Left ventricle myocardium inferior (tissue), 1 donor: ENCODE results near the gene PLXNA4. TPM values are rescaled to one million over a fixed set of nuclear protein-coding genes. Genes with fewer than 3 reads are reported as not detected.

Experiments used
- DNase-seq: peaks from one replicate; pipeline ENCODE4 v3.0.0-alpha.2; 2020
- H3K27ac ChIP-seq: fragments of 200-600 bp; replicated peaks from 2 replicates; pipeline ENCODE4 v1.8.0; 2021
- H3K27me3 ChIP-seq: fragments of 200-600 bp; 2 replicates; pipeline ENCODE4 v1.8.0; 2021; ENCODE audit warnings: low read depth
- H3K36me3 ChIP-seq: fragments of 200-600 bp; 2 replicates; pipeline ENCODE4 v1.8.0; 2021
- H3K4me1 ChIP-seq: fragments of 200-600 bp; 2 replicates; pipeline ENCODE4 v1.8.0; 2021
- H3K4me3 ChIP-seq: fragments of 200-600 bp; 2 replicates; pipeline ENCODE4 v1.8.0; 2021; ENCODE audit warnings: mild to moderate bottlenecking, moderate library complexity
- H3K9me3 ChIP-seq: fragments of 200-600 bp; replicated peaks from 2 replicates; pipeline ENCODE4 v1.8.0; 2021
- intact Hi-C: fragments of 100-400 bp; cut with micrococcal nuclease; formaldehyde crosslinking; loops from one replicate; pipeline ENCODE4 v1.11.0; 2022
- total RNA-seq: library from RNA; stranded (reverse); fragmentation: NEBNext Ultra II Directional; extraction: Animal tissue kit (Norgen Biotek cat#: 25700); gene quantifications from one replicate; pipeline ENCODE4 v1.2.1, GENCODE V29; 2021
- TF ChIP-seq, protein P1 (sequence below): fragments of 200-600 bp; IDR thresholded peaks from 2 replicates; pipeline ENCODE4 v1.8.0; 2021; ENCODE audit warnings: antibody characterized with exemption, mild to moderate bottlenecking, borderline replicate concordance
- donor health status: DM: no; HTN: yes; CAD: no; lungs with severe emphysema.

PLXNA4 gene
- total RNA-seq, 1 donor from 2014 or later, result 18.1 TPM

DNA sequence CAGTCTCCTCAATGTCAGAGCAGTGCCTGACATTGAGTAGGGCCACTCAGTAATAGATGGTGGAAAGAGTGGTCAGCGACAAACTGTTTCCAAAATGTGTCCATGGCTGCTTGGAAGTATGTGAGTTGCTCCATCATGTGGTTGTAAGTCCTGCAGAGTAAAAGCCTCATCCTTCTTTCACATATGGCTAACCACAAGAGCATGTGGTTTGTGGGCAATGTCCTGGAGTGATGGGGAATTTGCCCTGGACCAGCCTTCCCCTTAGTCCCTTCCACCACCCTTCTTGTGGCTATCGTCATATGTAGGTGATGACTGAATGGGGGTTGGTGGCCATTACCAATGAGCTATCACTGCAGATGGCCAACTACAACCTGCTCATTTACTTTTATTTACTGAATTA is 33.0 kb upstream of the PLXNA4 start:
- TF ChIP-seq, protein P1, sequence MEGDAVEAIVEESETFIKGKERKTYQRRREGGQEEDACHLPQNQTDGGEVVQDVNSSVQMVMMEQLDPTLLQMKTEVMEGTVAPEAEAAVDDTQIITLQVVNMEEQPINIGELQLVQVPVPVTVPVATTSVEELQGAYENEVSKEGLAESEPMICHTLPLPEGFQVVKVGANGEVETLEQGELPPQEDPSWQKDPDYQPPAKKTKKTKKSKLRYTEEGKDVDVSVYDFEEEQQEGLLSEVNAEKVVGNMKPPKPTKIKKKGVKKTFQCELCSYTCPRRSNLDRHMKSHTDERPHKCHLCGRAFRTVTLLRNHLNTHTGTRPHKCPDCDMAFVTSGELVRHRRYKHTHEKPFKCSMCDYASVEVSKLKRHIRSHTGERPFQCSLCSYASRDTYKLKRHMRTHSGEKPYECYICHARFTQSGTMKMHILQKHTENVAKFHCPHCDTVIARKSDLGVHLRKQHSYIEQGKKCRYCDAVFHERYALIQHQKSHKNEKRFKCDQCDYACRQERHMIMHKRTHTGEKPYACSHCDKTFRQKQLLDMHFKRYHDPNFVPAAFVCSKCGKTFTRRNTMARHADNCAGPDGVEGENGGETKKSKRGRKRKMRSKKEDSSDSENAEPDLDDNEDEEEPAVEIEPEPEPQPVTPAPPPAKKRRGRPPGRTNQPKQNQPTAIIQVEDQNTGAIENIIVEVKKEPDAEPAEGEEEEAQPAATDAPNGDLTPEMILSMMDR, result no peak
- Histone ChIP-seq H3K27me3 (peaks cover 13% of the 10 kb centered on the region), H3K27ac (no peak overlapping the region), H3K9me3 (no peaks in the 10 kb centered on the region), H3K4me3 (no peak overlapping the region), H3K36me3 (no peaks in the 10 kb centered on the region), H3K4me1 (peaks cover 15% of the 10 kb centered on the region)
- intact Hi-C loops, result no loop called here
- DNase-seq, result no peak

DNA sequence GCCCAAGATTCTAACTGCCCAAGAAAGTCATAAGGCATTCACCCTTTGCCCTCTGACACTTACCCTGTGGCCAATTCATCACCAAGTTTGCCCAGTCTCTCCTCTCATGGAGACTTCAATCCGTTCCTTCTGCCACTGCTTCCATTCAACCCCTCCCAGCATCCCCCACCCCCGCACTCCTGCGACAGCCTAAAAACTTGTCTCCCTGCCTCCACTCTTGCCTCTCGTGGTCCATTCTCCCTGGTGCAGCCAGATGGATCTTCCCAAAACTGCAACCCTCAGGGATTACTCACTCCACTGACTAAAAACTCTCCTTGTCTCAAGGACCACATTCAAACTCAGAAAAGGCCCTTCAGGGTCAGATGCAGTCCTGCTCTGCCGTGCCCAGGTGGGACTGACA is 32.3 kb upstream of the PLXNA4 start:
- no peak for DNase-seq
- intact Hi-C loops, result no loop called here

DNA sequence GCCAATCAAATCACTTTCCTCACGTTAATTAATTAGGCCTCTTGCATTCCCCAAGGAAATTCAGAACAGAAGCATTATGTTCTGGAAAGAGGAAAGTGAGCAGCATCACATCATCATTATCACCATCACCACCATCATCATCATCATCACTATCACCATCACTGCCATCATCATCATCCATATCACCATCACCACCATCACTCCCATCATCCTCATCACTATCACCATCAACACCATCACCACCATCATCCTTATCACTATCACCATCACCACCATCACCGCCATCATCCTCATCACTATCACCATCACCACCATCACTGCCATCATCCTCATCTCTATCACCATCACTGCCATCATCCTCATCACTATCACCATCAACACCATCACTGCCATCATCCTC is 31.4 kb upstream of the PLXNA4 start:
- DNase-seq, result no peak
- H3K9me3 ChIP-seq, result no peaks in the 10 kb centered on the region
- intact Hi-C loops, result no loop called here
- H3K27me3 ChIP-seq, result peaks cover 8% of the 10 kb centered on the region
- H3K4me1 ChIP-seq, result peaks cover 15% of the 10 kb centered on the region
- TF ChIP-seq, protein P1, result no peak
- H3K4me3 ChIP-seq, result no peak overlapping the region
- H3K27ac ChIP-seq, result no peak overlapping the region
- no peaks in the 10 kb centered on the region for H3K36me3 ChIP-seq

More for the DNA sequence above, 32.3 kb upstream of the PLXNA4 start:
- Histone ChIP-seq H3K27me3 (peaks cover 8% of the 10 kb centered on the region), H3K4me3 (no peak overlapping the region), H3K27ac (no peak overlapping the region), H3K9me3 (no peaks in the 10 kb centered on the region), H3K36me3 (no peaks in the 10 kb centered on the region), H3K4me1 (peaks cover 15% of the 10 kb centered on the region)
- TF ChIP-seq, protein P1, result no peak

DNA sequence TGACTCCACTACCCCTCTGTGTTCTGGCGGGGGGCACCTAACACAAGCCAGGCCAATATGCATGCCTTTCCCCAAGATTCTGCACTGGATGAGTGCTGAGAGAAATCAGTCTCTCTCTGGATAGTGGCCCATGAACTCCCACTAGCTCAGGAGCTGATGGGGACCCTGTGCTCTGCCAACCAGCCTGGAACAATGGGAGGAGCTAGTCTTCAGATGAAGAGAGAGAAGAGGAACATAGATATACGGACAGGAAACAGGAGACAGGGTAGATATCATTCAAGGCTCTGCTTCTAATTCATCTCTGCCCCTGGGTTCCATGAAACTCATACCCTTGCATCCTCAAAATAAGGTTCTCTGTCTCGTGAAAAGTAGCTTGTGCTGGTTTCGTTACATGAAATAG is 27.9 kb upstream of the PLXNA4 start:
- Histone ChIP-seq H3K27ac (no peak overlapping the region), H3K4me1 (no peaks in the 10 kb centered on the region), H3K27me3 (peaks cover 8% of the 10 kb centered on the region), H3K4me3 (no peak overlapping the region), H3K9me3 (no peaks in the 10 kb centered on the region), H3K36me3 (no peaks in the 10 kb centered on the region)
- DNase-seq, result no peak
- intact Hi-C loops, result no loop called here
- TF ChIP-seq, protein P1, result no peak

DNA sequence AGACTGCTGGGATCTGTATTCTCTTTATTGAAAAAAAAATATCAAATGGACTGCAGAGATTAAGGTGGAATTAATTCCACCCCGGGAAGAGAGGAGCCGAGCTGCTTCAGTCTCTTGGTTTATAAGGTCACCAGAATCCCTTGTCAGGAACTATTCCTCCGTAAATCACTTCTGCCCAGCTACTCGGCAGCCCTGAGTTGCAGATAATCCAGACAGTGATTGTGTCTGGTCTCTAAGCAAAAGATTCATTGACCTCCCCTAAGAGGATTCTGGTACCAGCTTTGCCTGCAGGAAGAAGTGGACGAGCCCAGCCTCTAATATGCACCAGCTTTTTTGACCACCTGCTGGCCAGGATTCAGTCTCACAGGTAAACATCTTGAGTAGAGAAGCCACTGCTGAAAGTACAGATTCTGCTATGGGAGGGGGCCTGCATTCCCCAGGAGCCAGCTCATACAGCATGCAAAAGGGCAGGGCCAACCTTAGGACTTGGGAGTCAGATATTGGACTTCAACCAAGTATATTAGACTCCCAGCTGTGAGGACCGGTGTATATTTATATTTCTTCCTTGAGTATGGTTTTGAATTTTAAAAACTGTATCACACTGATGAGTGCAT is 27.1 kb upstream of the PLXNA4 start:
- Histone ChIP-seq H3K4me1 (no peaks in the 10 kb centered on the region), H3K9me3 (no peaks in the 10 kb centered on the region), H3K27me3 (peaks cover 8% of the 10 kb centered on the region), H3K36me3 (no peaks in the 10 kb centered on the region), H3K4me3 (no peak overlapping the region), H3K27ac (no peak overlapping the region)
- TF ChIP-seq, protein P1, result no peak
- DNase-seq, result no peak
- intact Hi-C loops, result no loop called here
